Measurements from ENCODE around the gene BTN1A1. TPM values are rescaled to one million over a fixed set of nuclear protein-coding genes. Genes with fewer than 3 reads are reported as not detected.

The BTN1A1 gene
- total RNA-seq, 1 experiment from 2014 or later: not detected

- no peak overlapping the region for H3K27ac Mint-ChIP-seq (ENCODE audit: low read depth, unreplicated experiment)
Observed at GRCh38 chr6:26534681-26535465, 34.8 kb downstream of the BTN1A1 start.

DNA sequence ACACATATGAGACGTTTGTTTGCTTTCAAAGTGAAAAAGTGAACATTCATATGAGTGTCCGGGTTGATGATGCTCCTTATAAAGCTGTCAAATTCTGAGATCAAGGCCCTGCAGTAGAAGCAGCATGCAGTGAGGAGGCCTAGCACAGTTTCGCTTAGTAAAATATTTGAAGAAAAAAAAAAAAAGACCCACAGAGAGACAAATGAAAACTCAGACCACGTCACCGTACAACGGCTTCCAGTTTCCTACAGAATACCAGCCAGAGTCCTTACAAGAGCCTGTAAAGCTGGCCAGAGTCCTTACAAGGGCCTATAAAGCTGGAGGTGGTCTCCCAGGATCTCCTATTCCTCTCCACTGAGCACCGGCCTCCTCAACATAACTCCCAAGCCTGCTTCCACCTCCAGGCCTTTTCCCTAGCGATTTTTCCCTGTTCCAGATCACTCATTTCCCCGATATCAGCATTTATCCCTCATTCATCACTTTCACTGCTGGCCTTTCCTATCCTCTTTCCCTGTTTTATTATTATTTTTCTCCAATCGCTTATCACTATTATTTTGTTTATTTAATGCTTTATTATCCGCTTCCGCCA lies 36.6 kb downstream of the BTN1A1 start:
- POLR2A ChIA-PET: interaction anchor here (0.6 to 5.0 kb wide), 21 partner anchors 9 to 613 kb away, joined by 3 to 76 read pairs (median 6); partner anchors contain the start of genes ABT1 and BTN2A2
- TF ChIP-seq, protein P1, sequence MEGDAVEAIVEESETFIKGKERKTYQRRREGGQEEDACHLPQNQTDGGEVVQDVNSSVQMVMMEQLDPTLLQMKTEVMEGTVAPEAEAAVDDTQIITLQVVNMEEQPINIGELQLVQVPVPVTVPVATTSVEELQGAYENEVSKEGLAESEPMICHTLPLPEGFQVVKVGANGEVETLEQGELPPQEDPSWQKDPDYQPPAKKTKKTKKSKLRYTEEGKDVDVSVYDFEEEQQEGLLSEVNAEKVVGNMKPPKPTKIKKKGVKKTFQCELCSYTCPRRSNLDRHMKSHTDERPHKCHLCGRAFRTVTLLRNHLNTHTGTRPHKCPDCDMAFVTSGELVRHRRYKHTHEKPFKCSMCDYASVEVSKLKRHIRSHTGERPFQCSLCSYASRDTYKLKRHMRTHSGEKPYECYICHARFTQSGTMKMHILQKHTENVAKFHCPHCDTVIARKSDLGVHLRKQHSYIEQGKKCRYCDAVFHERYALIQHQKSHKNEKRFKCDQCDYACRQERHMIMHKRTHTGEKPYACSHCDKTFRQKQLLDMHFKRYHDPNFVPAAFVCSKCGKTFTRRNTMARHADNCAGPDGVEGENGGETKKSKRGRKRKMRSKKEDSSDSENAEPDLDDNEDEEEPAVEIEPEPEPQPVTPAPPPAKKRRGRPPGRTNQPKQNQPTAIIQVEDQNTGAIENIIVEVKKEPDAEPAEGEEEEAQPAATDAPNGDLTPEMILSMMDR (IDR thresholded peaks at IDR 0.05; ENCODE audit: unreplicated experiment): no peak
- H3K27me3 Mint-ChIP-seq (ENCODE audit: insufficient read depth, unreplicated experiment): no peaks in the 10 kb centered on the region
- peak; percentile 44 for DNase-seq (ENCODE audit: unreplicated experiment)
- H3K36me3 Mint-ChIP-seq (ENCODE audit: insufficient read depth, unreplicated experiment): peaks cover 47% of the 10 kb centered on the region
- H3K9me3 Mint-ChIP-seq (ENCODE audit: unreplicated experiment): no peaks in the 10 kb centered on the region
- H3K4me1 Mint-ChIP-seq (ENCODE audit: insufficient read depth, unreplicated experiment): peaks cover 32% of the 10 kb centered on the region
- BruUV-seq (replicated peaks): no TSS peak
- H3K27ac Mint-ChIP-seq (ENCODE audit: low read depth, unreplicated experiment): peak overlapping the region; percentile 98
- peak overlapping the region; percentile 84 for H3K4me3 Mint-ChIP-seq (ENCODE audit: unreplicated experiment)
- intact Hi-C loops (cut with micrococcal nuclease): loop anchor here (1.0 to 10.0 kb wide), 6 partner anchors 15 to 362 kb away; partner anchors contain the start of gene BTN3A3
- CTCF ChIA-PET: interaction anchor here (0.6 to 0.7 kb wide), 7 partner anchors 20 to 1079 kb away, joined by 3 to 5 read pairs (median 3); no protein-coding TSS in a partner anchor

More at GRCh38 chr6:26534681-26535465, 34.8 kb downstream of the BTN1A1 start:
- no TSS peak for BruUV-seq (replicated peaks)
- H3K36me3 Mint-ChIP-seq (ENCODE audit: insufficient read depth, unreplicated experiment): peaks cover 36% of the 10 kb centered on the region
- DNase-seq (ENCODE audit: unreplicated experiment): no peak
- intact Hi-C loops (cut with micrococcal nuclease): loop anchor here (5.0 to 10.0 kb wide), 4 partner anchors 63 to 360 kb away; no protein-coding TSS in a partner anchor
- H3K27me3 Mint-ChIP-seq (ENCODE audit: insufficient read depth, unreplicated experiment): no peaks in the 10 kb centered on the region
- ChIA-PET POLR2A (interaction anchor here (1.0 kb wide), 1 partner anchor 760 kb away, joined by 3 read pairs; no protein-coding TSS in a partner anchor), CTCF (no interaction called here)
- peaks cover 23% of the 10 kb centered on the region for H3K4me1 Mint-ChIP-seq (ENCODE audit: insufficient read depth, unreplicated experiment)
- no peak overlapping the region for H3K4me3 Mint-ChIP-seq (ENCODE audit: unreplicated experiment)
- TF ChIP-seq, protein P1 (IDR thresholded peaks at IDR 0.05; ENCODE audit: unreplicated experiment): no peak
- H3K9me3 Mint-ChIP-seq (ENCODE audit: unreplicated experiment): no peaks in the 10 kb centered on the region

DNA sequence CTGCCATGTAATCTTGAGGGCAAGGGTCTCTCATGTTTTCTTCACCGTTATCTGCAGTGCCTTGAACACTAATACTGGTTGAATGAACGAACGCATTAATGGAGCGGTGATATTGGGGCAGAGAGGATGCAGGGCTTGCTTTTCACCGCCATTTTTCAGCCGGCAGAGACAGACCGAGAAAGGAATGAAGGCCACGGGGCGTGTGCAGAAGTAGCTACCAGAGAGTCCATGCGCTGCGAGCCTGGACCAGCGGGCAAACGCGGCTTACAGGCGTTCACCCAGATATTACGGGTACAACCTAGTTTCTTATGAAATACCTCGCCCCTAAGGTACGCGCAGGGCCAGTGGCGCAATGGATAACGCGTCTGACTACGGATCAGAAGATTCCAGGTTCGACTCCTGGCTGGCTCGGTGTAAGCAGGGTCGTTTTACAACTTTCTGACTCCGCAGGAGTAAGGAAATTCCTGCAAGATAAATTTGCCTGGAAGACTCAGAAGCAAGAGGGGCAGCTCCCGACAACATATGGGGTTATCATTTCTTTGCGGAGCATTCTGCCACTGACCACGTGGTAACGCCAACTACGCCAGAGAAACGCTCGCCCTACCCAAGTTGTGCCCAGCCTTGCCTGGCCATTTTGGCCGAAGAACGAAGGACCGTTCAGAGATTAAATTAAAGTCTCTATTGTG lies 37.2 kb downstream of the BTN1A1 start:
- H3K27ac Mint-ChIP-seq (ENCODE audit: low read depth, unreplicated experiment): peak overlapping the region; percentile 98
- BruUV-seq (replicated peaks): no TSS peak
- no peaks in the 10 kb centered on the region for H3K27me3 Mint-ChIP-seq (ENCODE audit: insufficient read depth, unreplicated experiment)
- peak overlapping the region; percentile 84 for H3K4me3 Mint-ChIP-seq (ENCODE audit: unreplicated experiment)
- ChIA-PET POLR2A (interaction anchor here (0.6 to 5.0 kb wide), 38 partner anchors 9 to 1280 kb away, joined by 3 to 76 read pairs (median 6); partner anchors contain the start of genes ABT1 and BTN2A2), CTCF (interaction anchor here (0.5 to 1.8 kb wide), 7 partner anchors 16 to 890 kb away, joined by 3 to 6 read pairs (median 4); no protein-coding TSS in a partner anchor)
- DNase-seq (ENCODE audit: unreplicated experiment): peak; percentile 95
- intact Hi-C loops (cut with micrococcal nuclease): loop anchor here (1.0 to 10.0 kb wide), 6 partner anchors 16 to 363 kb away; partner anchors contain the start of gene BTN3A3
- TF ChIP-seq, protein P1 (IDR thresholded peaks at IDR 0.05; ENCODE audit: unreplicated experiment): no peak
- H3K36me3 Mint-ChIP-seq (ENCODE audit: insufficient read depth, unreplicated experiment): peaks cover 51% of the 10 kb centered on the region
- peaks cover 27% of the 10 kb centered on the region for H3K4me1 Mint-ChIP-seq (ENCODE audit: insufficient read depth, unreplicated experiment)
- H3K9me3 Mint-ChIP-seq (ENCODE audit: unreplicated experiment): no peaks in the 10 kb centered on the region

All from MCF 10A (cell line).